T1000 (cell line): ENCODE measurements around the gene DDX27.
A peak's percentile ranks its signal among the peaks of the same experiment; 100 is the strongest.
"Not testable (repeated sequence)": the region's sequence is repeated elsewhere in the genome, so short reads cannot be mapped to it uniquely, and the experiment has no call there.

Source experiments
- DNase-seq: peaks from one replicate; lab custom pipeline; 2025; ENCODE audit warnings: mixed read lengths; lab: John Stamatoyannopoulos, UW

The DDX27 gene

DNA sequence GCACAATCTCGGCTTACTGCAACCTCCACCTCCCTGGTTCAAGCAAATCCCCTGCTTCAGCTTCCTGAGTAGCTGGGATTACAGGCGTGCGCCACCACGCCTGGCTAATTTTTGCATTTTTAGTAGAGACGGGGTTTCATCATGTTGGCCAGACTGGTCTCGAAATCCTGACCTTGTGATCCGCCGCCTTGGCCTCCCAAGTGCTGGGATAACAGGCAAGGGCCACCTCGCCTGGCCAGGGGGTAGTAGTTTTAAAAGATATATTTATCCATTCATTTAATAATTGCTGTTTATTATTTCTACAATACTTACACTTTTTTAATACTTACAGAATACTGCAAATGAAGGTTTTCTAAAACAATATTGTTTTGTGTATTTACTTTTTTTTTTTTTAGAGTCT, 15.5 kb upstream of the DDX27 start:
- DNase-seq = no peak

DNA sequence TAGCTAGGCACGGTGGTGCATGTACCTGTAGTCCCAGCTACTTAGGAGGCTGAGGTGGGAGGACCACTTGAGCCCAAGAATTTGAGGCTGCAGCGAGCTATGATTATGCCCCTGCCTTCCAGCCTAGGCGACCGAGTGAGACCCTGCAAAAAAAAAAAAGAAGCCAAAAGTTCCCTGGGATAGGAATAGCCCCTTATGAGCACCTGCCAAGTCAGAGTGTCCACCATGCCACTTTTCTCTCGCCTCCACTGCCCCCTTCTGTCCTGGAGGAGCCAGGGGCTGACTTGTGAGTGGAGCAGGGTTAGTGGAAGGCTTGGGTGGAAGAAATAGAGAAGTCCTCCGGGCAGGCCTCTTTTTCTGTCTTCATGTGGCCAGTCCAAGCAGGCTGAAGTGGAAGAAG, 12.1 kb upstream of the DDX27 start:
- no peak for DNase-seq

DNA sequence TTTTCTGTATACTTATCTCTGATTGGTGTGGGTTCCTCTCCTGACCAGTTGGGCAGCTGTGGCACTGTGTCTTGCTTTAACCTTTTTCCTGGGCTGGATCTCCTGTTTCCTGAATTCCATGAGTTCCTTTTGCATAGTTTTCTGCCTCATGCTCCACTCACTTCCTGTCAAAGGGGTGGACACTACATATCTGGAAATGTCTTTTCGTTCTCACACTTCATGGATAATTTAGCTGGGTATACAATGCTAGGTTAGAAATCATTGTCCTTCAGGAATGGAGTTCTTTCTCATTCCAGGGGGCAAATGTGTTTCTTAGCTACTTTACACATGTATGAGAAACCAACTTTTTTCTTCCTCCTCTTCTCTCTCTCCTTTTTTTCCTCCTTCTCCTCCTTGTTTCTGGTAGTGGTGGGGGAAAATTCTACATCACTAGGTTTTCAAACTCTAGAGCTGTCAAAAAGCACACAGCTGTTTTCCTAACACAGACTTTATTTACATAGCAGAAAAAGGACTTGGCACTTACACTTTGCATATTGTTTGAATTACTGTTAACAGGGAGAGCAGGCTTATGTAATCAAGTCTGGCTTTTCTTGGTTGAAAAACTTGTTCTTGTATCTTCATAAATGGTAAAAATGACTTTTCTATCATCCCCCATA, 9.0 kb upstream of the DDX27 start:
- no peak for DNase-seq

DNA sequence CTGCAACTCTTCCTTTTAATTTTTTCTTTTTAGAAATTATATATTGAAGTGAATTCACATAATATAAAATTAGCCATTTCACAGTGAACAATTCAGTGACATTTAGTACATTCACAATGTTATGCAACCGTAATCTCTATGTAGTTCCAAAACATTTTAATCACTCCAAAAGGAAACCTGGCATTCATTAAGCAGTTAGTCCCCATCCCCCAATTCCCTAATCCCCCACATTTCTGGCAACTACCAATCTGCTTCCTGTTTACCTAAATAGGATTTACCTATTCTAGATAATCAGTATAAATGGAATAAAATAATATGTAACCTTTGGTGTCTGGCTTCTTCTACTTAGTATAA, 8.5 kb upstream of the DDX27 start:
- DNase-seq = no peak

DNA sequence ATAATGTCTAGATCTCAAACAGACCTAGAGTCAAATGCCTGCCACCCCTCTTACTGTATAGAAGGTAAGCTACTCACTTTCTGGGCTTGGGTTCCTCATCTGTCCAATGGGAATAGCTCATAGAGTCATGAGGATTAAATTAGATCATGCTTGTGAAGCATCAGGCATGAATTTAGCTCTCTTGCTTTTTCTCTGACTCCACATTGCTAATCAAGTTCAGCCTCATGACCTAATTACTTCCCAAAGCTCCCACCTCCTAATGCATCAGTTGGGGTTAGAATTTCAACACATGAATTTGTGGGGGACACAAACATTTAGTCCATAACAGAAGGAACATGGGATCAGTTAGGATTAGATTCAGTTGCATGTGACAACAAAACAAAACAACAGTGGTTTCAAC, 4.6 kb upstream of the DDX27 start:
- DNase-seq = no peak

DNA sequence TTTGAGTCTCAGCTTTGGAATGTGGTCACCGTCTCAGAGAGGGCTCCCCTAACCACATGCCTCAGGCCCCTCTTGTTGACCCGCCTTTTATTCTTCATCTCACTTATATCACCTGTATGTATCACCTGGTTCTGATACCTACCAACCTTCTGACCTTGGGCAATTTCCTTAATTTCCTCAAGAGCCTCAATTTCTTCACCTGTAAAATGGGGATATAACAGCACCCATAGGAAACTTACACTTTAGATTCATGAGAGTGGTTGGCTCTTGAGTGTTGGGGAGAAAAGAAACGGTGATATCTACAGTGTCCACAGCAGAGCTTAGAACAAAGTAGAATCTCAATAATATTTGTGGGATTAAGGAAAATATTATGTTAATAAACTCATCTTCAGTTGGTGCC, 4.0 kb upstream of the DDX27 start:
- no peak for DNase-seq

DNA sequence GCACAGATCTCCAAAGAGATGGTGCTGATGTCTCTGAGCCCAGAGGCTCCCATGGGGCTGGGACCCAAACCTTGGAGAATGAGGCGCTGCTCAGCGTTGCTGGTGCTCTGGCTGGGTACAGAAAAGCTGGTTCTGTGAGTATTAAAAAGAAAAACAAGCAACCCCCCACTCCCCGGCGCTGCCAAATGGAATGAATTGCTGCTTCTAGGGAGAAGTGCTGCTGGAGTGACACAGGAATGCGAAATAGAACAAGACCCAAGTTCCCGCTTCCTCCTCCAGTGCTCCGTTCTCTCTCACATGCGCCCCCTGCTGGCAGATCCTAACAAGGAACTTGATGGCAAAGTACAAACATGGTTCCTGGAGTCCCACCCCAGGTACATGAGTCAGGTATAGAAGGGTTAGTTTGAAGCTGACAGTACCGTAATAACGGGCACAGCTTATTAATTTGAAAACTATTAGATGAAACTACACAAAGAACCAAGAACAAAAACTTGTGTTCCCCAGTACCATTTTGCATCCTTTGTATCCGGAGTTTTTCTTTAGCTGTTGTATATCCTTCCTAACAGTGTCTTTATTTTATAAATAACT, 2.1 kb upstream of the DDX27 start:
- peak; percentile 80 for DNase-seq

DNA sequence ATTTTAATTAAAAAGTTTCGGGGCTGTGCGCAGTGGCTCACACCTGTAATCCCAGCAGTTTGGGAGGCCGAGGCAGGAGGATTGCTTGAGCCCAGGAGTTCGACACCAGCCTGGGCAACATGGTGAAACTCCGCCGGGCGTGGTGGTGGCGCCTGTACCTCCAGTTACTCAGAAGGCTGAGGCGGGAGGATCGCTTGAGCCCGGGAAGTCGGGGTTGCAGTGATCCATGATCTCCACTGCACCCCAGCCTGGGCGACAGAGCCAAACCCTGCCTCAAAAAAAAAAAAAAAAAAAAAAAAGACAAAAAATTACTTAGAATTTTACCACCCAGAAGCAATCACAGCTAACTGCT, 501 bp upstream of the DDX27 start:
- DNase-seq = not testable (repeated sequence)

DNA sequence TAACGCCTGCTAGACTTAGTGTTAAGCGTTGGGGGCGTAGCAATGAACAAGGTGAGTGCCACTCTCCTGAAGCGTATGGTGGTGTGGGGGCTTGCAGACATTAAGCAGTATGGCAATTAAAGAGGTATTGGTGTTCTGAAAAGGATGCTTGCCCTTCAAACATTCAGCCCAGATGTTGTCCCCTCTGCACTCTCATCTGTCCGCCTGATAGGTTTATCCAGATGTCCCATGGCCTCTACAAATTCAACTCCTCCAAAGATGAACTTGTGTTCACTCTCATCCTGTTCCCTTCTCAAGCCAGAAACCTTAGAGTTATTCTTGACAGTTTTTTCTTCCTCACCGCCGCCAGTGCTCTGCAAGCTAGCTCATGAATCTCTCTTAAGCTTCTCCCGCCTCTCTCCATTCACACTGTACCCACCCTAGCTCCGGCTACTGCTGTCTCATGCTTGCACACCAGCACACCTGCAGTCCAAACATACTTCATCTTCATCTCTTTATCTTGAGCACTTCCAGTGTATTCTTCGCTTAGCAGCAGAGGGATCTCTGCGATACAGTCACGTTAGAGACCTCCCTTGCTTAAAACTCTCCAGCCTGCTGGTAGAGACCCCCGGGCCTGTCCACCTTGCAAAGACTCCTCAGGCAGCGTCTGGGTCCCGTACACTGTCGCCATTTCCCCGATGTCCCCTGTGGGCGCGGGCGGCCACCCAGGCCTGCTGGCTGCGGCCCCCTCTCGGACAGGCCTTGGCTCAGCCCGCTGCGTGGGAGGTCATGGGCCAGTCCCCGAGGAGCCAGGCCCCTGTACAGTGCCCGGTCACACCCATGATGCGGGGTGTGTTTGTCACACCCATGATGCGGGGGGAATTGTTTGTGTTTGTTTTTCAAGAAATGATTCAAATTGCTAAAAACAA, 962 bp downstream of the DDX27 start:
- DNase-seq = no peak

DNA sequence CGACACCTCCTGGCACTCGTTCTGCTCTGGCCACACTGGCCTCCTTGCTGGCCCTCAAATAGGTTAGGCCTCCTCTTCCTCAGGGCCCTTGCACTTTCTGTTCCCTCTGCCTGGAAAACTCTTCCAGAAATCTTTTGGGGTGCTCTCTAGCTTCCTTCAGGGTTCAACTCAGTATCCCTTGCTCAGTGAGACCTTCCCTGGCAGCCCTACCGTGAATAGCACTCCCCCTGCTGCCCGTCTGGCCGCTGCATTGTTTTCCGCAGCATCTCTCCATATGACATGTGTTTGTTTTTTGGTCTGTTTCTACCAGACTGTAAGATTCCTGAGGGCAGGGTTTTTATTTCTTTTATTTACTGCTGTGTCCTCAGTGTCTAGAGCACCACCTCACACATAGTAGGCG, 6.7 kb downstream of the DDX27 start:
- DNase-seq = no peak

DNA sequence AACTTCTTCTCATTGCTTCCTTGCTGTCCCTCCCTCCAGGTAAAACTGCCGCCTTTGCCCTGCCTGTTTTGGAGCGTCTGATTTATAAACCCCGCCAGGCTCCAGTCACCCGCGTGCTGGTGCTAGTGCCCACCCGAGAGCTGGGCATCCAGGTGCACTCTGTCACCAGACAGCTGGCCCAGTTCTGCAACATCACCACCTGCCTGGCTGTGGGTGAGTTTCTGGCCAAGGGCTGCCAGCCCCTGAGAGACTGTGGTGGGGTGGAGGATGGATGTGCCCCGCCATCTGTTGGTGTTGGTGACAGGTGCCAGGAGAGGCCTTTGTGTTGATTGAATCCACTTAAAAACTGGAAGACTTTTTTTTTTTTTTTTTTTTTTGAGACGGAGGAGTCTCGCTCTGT, 9.5 kb downstream of the DDX27 start:
- DNase-seq = no peak

DNA sequence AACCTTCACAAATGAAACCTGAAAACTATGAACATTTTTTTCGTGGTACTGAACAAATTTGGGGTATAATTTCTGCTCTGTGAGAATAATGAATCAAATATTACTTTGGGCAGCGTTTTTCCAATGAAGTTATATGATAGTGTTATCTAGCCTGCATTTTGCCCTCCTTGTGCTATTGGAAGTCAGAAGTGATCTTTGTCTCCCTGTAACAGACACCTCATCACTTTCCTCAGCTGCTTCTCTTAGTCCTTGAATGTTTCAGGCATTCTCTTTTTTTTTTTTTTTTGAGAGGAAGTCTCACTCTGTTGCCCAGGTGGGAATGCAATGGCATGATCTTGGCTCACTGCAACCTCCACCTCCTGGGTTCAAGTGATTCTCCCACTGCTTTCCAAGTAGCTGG, 10.2 kb downstream of the DDX27 start:
- no peak for DNase-seq

DNA sequence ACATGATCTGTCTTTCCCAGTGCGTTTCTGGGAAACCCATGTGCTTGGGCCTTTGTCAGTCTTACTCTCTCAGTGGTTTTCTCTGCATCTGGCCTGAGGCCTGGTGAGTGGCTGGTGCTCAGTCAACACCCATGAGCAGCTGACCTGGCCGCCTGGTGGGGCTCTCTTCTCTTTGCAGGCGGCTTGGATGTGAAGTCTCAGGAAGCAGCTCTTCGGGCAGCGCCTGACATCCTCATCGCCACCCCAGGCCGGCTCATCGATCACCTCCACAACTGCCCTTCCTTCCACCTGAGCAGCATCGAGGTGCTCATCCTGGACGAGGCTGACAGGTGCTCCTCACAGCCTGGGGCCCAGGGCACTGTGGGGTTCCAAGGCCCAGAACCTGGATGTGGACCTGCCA, 10.8 kb downstream of the DDX27 start:
- DNase-seq = no peak

DNA sequence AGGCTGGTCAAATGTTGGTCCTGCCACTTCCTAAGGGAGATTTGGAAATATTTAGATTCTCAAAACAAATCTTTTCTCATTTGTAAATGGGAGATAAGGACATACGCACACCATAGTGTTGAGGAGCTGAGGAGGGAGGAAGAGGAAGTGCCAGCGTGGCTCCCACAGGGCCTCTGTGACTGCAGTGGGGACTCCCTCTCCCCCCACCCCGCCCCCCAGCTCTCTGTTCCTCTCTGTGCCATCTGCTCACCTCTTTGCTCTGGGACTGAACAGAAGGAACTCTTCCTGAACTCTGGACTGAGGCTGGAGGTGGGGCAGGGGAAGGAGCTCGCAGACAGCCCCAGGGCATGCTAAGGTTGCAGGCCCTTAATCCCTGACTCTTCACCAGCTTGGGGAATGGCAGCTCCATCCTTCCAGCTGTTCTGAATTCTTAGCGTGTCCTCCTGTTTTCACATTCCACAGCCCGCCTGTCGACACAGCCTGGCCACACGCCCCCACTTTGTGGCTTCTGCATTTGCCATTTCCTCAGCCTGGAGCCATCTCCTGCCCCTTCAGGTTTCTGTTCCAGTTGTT, 11.4 kb downstream of the DDX27 start:
- DNase-seq = no peak

DNA sequence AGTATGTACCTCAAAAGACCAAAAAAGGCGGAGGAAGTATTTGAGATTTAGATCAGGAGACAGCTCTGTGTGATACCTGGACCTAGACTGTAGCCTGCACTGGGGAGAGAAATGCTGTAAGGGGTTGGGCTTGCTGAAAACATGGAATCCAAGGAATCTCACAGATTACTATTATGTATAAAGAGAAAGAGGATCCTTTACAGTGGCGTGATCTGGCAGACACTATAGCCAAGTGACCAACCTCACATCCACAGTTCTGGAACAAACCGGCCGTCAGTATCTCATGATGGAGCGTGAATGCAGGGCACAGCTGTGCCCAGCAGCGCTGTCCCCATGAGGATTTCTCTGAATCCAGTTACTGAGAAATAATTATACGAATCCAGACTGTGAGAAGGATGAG, 12.3 kb downstream of the DDX27 start:
- no peak for DNase-seq

DNA sequence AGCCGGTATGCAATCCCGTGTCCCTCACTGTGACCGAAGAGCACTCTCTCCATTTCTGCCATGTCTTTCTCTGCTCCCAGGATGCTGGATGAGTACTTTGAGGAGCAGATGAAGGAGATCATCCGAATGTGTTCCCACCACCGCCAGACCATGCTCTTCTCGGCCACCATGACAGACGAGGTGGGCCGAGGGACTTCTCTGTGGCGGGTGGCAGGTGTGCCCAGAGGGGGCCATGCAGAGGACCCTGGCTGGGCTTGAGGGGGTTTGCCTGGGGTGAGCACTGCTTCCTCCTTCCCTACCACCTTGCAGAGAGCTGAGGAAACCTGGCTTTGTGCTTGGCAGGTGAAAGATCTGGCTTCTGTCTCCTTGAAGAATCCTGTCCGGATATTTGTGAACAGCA, 14.0 kb downstream of the DDX27 start:
- DNase-seq = no peak

DNA sequence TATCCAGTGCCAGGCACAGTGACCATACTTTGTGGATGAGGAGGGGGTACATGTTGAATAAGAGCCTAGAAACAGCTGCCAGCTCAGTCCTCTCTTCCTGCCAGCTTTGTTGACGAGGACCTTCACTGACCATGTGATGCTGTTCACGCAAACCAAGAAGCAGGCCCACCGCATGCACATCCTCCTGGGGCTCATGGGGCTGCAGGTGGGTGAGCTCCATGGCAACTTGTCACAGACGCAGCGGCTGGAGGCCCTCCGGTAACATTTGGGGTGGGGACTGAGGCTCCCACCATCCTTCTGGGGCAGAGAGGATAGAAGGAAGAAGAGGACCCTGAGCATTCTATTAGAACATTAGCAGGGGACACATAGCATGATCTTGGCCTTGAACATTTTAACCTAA, 15.6 kb downstream of the DDX27 start:
- no peak for DNase-seq

DNA sequence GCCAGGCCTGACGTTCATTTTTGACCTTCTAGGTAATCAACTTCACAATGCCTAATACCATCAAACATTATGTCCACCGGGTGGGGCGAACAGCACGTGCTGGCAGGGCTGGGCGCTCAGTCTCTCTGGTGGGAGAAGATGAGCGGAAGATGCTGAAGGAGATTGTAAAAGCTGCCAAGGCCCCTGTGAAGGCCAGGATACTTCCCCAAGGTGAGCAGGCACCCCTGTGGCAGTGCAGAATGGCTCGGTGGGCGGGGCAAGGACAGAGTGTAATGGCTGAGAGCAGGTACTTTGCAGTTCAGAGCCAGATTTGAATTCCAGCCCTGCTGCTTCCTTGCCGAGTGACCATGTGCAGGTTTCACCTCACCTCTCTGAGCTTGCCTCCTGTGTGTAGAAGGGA, 17.1 kb downstream of the DDX27 start:
- DNase-seq = no peak

DNA sequence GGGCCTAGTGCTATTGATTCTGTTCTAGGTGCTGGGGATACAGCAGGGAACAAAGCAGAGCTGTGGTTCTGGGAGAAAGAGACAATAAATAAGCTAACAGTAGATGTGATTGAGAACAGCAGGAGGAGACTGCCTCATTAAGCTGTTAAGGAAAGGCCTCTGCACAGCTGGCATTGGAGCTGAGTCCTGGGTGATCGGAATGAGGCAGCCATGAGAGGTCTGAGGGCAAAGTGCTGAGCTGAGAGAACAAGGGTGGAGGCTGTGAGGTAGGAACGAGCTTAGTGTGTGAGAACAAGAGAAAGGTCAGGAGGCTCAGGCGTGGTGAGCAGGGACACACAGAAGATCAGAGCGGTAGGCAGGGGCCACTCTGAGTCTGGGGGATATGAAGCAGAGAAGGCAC, 18.3 kb downstream of the DDX27 start:
- no peak for DNase-seq

DNA sequence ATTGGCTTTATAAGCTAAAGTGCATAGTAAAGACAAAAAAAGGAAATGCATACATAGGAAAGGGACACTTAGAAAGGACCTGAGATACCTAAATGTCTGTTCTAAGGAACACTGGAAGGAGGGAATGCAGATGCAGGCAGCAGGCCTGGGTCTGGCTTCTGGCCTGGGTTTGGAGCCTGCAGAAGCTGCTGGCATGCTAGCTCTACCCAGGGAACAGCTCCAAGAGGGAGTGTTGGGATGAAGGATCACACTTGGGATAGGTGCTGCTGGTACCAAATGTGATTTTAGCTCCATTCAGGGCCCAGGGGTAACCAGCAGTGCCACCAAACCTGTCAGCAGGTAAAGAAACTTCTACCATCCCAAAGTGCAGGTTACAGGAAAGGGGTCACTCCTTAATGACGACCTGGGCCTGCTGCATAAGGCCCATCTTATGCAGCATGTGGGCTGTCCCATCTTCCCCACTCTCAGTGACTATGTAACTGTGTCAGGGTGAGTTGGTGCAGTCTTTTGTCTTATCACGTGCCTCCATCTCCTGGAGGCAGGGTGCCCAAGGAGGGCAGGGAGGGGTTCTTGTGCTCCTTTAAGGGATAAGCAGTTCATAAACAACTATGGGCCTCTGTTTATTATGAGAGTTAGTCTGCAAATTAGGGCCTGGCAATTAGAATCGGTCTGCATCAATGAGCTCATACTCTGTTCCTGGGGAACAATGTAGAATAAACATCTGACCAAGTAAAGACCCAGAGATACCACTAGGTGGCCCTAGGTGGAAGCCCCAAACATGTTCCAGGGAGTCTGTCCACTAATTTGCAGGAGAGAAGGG, 26.9 kb downstream of the DDX27 start:
- no peak for DNase-seq

DNA sequence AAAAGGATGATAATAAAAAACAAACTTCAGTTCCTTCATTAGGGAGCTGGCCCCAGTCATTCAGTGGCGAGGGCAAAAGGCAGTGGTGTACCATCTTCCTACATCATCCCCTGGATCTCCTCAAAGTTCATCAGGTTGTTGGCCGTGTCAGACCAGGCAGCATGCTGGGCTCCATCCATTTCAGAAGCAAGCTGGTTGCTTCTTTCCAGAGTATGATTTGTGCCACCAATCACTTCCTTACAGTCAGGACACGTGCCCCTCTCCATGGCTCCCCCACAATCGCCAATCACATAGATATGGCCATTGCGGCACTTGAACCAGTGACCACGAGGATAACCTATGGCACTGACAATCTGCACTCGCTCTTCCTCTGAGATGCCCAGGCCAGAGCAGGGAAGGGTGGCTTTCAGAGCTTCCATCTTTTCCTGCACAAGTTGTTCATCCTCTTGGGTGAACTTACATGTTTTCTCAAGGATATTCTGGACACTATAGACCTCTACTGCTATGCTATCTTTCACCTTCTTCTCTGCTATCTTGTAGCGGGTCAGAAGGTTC, 28.0 kb downstream of the DDX27 start:
- no peak for DNase-seq

DNA sequence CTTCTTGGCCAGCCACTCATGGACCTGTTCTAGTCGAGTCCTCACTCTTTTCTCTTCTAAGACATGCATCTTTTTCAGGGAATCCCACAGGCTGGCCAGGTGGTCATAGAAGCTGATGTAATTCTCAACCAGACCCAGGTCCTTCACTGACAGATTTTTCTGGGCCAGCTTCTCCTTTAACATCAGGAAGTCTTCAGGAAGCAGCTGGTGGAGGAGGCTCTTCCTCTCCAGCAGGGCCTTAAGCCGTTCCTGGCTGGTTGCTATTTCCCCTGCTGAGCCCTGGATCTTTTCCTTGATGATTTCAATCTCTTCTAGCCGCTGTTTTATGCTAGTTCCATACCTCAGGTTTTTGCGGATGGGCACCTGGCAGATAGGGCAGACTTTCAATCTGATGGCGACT, 28.6 kb downstream of the DDX27 start:
- no peak for DNase-seq
